ENCODE data around the gene PTPA.

Gene PTPA

DNA sequence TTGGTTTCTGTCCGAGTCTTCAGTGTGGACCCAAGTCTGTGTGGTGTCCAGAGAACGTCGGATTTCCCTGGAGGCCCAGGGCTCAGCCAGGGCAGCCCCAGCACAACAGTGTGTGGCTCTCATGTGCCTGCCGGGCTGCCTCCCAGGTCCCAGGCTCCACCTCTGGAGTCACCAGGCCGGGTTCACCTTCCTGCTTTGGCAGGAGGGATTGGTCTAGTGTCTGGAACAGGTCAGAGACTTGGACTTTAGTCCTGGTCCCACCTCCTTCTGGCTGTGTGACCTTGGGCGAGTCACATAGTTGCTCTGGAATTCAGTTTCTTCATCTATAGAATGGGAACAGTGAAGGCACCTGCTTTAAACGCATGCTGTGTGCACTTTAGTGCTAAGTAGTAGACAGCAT, 27.1 kb upstream of the PTPA start:
- DNase-seq (ENCODE audit: low spot score): no peak

DNA sequence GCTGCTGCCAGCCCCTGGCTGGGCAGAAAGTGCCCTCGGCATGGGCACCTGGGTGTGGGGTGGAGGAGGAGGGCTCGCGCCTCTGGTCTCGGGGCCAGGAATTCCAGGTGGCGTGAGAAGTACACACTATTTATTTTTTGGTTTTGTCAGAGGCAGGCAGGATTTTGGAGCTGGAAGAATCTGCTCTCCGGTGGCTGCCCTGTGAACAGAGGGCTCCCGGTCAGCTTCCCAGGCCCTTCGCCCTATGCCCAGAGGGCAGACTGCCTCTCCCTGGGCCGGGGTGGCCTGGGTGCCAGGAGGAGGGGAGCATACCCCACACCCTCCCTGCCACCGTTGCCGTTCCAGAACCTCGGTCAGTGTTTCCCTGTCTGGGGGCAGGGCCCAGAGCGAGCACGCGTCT, 22.0 kb upstream of the PTPA start:
- no peak for DNase-seq (ENCODE audit: low spot score)

DNA sequence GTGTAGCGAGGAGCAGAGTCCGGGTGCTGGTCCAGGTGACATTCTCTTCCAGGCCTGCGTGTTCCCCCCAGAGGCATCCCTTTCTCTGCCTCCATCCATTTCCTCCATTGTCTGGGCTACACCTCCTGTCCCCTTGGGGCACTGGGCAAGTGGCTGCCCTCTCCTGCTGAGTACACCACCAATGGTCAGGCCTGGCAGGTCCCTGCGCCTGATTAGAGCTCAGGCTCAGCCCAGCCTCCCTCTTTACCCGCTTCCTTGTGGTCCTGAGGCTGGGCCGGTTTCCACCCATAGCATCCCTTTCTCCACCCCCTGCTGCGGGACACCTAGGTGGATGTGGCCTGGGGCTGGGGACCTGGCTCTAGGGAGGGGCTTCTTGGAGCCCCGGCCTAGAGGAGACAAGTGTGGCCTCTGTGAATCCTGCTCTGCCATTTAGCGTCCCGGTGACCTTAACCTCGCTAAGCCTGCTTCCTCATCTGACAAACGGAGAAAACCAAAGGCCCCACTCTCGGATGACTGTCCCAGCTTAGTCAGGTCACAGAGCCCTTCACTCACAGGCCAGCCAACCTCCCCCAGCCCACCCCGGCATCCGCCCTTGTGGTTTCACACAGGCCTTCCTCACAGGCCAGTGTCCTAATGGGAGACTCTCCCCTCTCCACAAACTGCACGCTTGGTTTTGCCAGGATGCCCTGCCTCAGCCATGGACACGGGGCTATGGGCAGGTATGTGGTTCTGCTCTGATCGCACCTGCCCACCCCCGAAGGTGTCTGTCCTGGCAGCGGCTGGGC, 17.4 kb upstream of the PTPA start:
- no peak for DNase-seq (ENCODE audit: low spot score)

DNA sequence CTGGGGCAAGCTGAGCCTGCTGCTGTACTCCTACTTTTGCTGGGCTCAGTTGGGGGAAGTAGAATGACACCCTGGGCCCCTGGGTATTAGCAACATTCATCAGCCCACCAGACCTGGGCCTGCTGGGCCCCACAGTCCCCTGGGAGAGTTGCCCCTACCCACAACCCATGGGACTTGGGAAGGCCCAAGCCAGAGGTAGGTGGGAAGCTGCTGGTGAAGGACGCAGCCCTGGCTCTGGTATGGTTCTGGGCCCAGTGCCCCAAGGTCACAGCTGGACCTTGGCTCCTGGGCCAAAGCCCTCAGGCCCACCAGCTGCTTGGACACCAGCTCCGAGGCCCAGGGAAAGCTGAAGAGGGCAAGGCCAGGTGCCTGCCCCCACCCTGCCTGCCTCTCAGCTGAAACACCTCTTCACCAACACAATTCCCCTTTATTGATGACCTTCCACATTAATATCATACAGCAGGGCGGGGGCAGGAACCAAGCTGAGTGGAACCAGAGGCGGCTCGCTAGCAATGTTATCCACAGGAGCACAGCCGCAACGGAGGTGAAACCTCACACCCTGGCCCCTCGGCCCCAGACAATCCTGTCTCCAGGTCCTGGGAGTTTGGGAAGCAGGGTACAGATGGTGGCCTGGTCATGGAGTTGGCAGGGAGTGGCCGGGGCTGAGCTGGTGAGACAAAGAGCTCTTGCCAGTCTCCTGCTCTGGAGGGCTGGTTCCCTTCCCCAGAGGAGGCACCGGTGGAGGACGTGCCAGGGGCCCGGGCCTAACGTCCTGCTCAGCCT, 16.6 kb upstream of the PTPA start:
- DNase-seq (ENCODE audit: low spot score): no peak

DNA sequence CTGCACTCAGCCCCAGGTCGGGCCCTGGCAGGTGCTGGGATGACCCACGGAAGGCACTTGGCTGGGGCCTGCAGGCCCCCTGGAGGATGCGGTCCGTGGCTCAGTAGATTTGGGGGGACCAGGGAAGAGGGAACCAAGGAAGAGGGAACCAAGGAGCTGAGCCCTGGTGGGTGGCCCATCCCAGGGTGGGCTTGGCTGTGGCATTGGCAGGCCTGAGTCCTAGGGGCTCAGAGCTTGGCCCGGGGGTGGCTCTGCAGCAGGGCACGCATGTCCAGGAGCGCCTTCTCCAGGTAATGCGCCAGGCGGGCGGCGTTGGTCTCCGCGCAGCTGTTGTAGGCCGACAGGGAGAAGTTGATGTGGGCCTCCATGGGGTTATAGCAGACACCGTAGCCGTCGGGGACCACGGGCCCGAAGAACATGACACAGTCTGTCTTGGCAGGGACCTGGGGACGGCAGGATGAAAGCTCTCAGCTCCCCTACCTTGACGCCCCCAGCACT, 16.0 kb upstream of the PTPA start:
- no peak for DNase-seq (ENCODE audit: low spot score)

DNA sequence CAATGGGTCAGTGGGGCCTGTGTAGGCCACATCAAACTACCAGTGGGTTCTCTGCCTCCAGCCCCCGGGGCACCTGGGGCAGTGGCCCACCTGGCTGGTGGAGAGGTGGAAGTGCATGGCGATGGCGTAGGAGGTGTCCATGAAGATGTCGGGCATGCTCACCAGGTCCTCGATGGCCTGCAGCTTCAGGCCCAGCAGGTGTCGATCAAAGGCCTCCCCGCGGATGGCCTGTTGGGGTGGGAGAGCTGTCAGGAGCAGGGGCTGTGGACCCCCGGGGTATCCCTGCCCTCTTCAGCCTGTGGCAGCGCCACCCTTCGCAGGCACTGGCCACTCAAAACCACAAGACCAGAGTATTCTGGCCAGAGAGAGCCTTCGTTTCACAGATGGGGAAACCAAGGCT, 15.3 kb upstream of the PTPA start:
- DNase-seq (ENCODE audit: low spot score): no peak

DNA sequence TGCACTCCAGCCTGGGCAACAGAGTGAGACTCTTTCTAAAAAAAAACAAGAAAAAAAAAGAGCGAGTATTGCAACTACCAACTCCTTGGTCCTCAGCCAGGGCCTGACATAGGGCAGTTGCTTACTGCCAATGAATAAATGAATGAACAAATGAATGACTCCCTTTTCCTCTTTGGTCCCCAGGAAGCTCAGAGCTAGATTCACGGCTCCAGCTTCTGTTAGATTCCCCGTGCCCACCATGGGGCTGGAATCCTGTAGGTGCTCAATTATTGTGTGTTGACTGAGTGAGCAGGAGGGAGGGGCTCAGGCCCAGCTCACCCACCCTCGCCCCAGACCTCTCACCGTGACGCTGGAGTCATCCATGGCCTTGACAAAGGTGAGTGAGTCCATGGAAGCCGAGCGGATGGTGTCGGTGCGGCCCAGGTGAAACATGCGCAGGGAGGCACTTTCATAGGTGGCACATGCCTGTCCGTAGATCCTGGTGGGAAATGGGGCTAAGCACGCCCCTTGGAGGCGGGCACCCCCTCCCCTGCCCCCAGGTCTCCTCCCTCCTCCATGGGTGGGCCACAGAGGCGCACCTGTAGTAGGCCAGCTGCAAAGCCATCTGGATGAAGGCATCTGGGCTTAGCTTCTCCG, 13.4 kb upstream of the PTPA start:
- DNase-seq (ENCODE audit: low spot score): no peak

DNA sequence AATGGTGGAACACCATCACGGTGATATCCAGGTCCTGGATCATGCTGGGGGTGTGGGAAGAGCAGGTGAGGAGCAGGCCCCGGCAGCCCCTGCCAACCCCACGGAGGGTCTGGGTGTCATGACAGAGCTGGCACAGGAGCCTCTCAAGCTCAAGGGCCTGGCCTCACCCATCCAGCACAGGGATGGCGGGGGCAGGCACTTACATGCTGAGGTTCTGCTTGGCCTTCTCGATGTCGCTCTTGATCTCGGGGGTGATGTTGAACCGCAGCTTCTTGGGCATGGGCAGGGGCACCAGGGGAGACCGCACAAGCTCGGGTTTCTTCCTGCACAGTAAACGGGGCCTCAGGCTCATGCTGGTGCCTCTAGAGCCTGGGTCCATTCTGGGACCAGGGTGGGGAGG, 12.9 kb upstream of the PTPA start:
- DNase-seq (ENCODE audit: low spot score): no peak

DNA sequence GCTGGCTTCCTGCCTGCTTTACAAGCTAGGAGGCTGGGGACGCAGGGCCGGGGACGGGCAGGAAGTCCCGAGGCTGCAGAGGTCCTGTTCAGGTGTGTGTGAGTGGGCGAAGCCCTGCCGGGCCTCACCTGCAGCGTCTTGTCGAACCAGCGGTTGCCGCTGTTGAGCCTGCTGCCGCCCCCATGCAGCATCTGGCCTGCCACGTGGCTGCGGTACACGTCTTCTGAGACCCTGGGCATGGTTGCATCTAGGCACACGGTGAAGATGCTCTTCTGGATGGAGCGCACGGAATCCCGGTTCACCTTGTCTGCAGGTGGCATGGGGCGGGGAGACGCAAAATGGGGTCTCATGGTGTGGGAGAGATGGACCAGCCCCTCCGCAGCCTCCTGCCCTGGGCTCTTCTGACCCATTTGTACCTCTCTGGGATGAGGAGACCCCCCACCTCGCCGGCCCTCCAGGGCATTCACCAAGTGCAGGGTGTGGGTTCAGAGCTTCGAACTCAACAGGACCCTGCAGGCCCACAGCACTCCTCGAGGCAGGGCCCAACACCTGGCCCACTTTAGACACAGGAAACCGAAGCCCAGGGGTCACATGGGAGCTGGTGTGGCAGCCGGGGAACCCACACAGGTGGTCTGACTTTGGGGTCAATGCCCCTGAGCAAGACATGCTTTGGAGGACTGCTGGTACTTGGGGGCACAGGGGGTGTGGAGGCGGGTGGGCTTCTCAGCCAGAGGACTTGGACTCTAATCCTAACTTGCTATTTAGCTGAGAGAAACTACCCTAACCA, 10.6 kb upstream of the PTPA start:
- peak; percentile 53 for DNase-seq (ENCODE audit: low spot score)

DNA sequence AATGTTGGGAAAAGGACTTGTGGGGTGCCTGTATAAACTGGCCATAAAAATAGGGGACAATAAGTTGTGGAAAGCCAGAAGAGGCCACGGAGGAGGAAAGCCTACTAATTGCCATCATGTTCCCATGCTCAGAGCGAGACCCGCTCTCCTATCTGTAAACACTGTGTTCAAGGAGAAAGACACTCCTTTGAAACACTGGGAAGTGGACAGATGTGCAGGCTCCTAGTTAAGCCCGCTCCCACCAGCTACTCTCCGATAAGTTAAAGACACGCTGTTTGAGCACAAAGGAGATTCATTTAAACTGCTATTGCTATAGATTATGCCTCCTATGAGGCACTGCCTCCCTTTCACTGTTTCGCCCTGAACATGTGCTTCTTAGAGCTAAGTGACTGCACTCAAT, 9.9 kb upstream of the PTPA start:
- no peak for DNase-seq (ENCODE audit: low spot score)

DNA sequence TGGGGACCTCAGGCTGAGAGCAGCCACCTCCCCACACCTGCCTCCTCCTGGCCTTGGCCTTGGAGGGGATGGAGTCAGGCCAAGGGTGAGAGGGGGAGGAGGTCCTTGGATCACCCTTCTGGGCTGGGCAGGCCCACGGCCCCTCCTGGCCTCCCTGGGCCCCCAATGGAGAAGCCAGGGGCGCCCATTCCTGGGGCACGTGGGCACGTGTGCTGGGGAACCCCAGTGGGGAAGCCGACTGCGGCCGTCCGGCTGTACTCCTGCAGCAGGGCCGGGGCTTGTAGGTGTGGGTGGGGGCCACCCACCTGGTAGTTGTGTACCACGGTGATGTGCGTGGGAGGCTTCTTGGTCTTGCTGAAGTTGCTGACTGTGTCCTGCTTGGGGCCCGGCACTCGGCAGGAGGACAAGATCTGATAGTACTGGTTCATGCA, 9.1 kb upstream of the PTPA start:
- DNase-seq (ENCODE audit: low spot score): no peak

DNA sequence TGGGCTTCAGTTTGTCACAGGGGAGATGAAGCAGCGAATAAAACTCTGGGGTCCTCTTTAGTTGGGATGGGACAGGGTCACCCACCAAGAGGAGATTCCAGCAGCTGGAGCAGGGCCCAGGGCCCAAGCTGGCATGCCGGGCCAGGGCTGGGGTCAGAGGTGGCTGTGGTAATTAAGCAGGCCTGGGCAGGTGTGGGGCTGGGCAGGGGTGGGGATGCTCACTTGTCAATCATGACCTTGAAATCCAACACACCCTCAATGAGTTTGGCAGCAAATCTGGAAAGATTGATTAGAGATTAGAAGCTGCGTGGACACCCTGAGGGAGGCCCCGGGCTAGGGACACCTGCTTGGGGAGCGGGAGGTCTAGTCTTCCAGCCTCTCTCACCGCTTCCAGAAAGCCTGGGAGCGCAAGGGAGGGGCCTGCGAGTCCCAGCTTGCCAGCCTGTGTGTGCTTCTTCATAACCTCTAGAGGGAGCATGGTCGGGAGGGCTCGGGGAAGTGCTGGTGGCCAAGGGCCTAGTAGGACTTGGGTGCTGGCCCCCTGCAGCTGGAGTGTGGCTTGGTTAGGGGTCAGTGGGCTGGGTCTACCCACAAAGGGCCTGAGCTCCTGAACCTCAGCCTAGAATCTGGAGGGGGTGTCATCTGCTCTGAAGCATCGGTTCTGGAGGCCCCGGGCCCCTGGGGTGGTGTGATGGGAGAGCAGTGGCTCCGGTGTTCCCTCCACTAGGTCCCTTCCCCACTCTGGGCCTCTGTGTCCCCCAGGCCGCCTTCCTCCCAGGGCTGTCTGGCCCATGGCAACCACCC, 8.2 kb upstream of the PTPA start:
- peak; percentile 88 for DNase-seq (ENCODE audit: low spot score)

DNA sequence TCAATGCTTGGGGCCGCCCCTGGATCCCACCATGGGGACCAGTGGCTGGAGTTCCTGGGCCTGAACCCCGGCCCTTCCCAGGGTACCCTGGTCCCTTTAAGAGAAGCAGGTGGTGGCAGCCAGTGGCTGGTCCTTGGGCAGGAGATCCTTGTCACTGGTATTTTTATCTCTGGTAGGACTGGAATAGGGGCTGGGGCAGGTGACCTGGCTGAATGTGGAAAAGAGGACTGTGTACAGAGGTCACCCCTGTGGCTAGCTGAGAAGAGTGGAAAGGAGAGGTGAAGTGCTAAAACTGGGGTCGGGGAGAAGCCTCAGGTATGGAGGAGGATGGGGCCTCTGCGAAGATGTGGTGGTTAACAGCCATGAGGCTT, 7.6 kb upstream of the PTPA start:
- DNase-seq (ENCODE audit: low spot score): no peak

DNA sequence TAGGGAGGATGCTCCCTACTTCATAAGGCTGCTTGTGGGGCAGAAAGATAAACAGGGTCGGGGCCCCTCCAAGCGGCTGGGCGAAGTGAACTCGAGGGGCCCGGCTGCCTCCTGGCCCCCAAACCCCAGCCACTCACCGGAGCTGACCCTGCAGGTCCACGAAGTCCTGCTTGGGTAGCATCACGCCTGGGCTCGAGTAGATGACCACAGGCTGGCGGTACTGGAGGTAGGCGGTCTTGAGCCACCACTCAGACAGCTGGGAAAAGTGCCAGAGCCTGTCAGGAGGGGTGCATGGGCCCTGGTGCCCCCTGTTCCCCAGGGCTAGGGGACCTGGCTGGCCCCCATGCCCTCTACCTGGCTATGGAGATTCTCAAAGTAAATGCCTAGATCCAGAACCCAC, 7.2 kb upstream of the PTPA start:
- no peak for DNase-seq (ENCODE audit: low spot score)

DNA sequence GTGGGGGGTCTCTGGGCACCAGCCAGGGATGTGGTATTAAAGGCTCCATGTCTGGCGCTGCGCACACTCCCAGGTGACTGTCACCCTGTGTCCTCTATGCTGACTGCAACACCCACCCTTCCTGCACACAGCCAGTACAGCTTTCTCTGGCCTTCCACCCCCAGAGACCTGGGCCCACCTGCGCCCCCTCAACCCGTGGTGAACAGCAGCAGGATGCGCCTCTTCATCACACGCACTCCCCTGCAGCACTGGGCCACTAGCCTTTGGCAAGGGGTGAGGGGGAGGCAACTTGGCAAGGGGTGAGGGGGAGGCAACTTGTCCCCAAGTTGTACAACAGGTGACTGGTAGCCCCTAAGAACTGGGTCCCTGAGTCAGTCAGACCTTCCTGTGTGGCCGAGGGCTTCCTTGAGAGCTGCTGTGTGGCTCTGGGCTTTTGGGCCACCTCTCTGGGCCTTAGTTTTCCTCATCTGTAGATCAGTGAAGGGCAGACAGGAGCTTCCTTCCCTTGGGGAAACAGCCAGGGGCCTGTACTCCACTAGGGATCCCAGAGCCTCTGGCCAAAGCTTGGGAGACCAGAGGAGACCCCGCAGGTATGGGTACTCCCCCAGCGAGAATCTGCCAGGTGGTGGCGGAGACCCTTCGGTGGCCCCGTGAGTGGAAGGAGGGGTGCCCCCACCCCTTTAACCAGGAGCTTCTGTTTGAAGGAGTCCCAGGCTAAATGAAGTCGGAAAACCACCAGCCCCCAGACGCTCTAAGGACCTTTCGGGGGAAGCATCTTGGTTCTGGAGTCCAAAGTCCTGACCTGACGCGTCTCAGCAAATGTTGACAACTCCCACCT, 5.1 kb upstream of the PTPA start:
- DNase-seq (ENCODE audit: low spot score): no peak

DNA sequence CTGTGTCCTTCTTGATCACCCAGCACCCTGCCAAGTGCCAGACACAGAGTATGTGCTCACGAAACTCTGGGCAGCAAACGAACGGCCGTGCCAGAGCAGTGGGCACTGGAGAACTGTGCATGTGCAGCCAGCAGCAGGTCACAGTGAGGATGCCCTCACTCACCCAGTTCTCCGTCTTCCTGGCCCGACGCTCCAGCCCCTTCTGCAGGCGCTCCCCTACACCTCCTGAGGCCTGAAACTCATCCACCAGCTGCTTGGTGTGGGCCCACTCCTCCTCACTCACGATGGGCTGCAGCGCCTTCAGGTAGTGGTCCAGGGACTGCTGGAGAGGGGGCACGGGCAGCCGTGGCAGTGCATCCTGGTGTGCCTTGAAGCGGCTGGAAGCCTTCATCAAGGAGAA, 3.6 kb upstream of the PTPA start:
- no peak for DNase-seq (ENCODE audit: low spot score)

DNA sequence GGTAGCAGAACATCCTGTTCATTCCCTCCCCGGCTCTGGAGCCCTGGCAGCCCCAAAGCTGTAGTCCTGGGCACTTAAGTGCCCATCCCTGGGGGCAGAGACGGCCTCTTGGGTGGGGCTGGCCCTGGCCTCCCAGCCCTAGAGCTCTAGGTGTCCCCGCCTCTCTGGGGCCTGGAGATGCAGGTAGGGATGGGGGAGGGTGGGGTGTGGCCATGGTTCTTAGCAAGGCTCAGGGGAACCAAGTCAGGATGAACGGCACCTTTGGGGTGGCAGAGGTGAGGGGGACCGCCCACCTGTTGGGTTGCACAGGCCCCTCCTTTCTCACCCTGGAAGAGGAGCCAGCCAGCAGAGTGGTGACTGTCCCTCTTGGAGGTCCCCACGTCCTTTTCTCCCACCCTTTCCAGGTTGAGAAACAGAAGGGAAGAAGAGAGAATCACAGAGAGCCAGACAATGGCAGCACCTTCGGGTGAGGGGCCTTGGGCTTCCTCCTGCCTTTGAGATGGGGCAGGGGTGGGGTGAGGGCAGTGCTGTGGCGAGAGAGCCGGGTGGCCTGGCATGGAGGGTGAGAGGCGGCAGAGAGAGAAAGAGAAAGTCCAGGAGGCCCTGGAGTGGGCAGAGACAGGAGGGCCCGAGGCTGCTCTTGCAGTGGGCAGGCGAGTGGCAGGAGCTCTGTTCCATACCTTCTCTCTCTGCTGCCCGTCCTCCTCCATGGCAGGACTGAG, 3.0 kb upstream of the PTPA start:
- DNase-seq (ENCODE audit: low spot score): no peak

DNA sequence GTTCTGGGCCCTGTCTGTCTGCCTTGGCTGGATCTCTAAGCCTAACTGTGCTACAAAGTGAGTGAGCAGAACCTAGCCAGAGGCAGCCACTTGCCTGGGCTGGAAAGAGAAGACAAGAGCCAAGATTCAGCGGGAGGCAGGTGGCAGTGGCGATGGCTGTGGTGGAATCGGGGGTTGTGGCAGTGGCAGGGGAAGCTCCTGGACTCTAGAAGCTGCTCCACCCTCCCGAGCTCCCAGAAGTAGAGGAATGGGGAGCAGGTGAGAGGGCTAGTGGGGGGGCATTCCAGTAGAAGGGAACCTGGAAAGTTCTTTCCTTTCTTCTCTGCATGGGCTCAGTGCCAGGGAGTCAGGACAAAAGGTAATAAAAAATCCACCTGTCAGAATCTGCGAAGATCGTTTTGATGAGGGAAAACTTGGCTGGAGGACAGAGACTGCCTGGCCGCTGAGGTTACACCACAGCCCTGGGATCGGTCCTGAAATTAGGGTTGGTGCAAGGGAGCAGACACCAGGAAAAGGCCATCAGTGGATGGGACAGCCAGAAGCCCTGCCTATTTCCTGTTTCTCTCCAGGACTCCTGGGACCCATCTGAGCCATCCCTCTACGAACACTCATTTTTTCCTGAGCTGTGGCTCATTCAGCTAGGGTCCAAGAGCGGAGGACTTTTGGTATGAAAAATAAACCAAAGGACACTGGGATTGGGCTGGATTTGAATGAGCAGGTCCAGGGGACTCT, 2.2 kb upstream of the PTPA start:
- DNase-seq (ENCODE audit: low spot score): no peak

DNA sequence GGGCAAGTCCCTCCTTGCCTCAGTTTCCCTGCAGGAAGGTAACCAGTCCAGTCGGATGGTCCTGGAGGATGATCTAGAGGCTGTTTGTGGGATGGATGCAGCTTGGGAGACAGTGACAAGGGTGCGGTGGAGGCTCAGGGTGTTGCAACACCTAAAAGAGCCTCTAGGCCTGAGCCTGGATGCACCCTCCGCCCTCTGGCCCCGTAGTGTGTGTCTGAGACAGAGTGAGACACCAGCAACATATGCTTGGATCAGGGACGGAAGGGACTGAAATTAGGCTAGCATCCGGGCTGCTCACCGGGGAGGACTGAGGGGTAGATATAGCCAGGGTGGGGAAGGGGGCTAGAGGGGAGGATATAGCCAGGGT, 1.7 kb upstream of the PTPA start:
- no peak for DNase-seq (ENCODE audit: low spot score)
